Measurements from ENCODE around the gene CTBP2. TPM values are rescaled to one million over a fixed set of nuclear protein-coding genes. Genes with fewer than 3 reads are reported as not detected.

The CTBP2 gene
- total RNA-seq, 4 donors from 2014 or later, result 41.8 to 55.9 (median 47.1) TPM

DNA sequence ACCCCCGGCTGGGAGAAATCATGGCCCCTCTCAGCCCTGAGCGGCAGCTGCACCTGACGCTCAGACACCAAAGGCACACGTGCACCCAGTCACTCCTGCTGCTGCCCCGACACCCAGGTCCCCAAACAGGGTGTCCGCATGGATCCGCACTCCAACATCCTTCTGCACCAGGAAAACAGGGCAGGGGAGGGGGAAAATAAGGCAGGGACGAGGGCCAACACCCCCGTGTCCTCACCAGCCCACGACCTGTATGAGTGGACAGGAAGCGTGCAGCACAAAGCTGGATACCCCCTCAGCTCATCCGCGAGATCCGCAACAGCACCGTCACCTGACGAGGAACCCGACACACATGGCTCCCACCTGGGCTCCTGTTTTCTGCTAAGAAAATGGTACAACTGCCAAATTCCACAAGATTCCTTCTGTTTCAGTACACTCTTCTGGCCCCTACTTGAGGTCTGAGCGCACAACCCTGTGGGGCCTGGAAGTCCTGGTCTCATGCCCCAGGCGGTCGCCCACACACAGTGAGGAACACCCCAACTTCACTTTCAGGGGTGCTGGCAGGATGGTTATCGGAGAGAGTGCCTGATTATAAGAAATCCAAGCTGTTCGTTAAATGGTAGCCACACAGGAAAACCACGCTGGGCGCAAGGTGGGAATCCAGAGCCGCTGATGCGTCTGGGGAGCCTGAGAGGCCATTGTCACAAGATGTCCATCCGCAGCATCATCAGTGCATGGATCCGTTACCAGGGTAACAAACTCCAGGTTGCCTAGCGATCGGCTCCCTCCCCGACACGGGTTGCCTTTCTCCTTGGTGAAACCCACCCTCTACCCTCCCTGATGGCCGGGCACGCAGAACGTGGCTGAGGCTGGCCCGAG lies 154.8 kb downstream of the CTBP2 start:
- DNase-seq, result no peak
- Histone ChIP-seq H3K9me3 (no peaks in the 10 kb centered on the region), H3K4me3 (no peak overlapping the region), H3K4me1 (peaks cover 0 to 66% (median 33%) of the 10 kb centered on the region in 3 donors), H3K36me3 (peaks cover 0 to 63% (median 14%) of the 10 kb centered on the region in 3 donors), H3K27me3 (no peaks in the 10 kb centered on the region), H3K27ac (no peak overlapping the region)
- intact Hi-C loops (cut with DNase I), result no loop called here
- TF ChIP-seq POLR2A (IDR thresholded peaks at IDR 0.05), result no peak
- TF ChIP-seq, protein P1, sequence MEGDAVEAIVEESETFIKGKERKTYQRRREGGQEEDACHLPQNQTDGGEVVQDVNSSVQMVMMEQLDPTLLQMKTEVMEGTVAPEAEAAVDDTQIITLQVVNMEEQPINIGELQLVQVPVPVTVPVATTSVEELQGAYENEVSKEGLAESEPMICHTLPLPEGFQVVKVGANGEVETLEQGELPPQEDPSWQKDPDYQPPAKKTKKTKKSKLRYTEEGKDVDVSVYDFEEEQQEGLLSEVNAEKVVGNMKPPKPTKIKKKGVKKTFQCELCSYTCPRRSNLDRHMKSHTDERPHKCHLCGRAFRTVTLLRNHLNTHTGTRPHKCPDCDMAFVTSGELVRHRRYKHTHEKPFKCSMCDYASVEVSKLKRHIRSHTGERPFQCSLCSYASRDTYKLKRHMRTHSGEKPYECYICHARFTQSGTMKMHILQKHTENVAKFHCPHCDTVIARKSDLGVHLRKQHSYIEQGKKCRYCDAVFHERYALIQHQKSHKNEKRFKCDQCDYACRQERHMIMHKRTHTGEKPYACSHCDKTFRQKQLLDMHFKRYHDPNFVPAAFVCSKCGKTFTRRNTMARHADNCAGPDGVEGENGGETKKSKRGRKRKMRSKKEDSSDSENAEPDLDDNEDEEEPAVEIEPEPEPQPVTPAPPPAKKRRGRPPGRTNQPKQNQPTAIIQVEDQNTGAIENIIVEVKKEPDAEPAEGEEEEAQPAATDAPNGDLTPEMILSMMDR (IDR thresholded peaks at IDR 0.05), result no peak
- 90 to 96% methylated on average over 11 to 16 of the region's 36 CpGs for WGBS, 2 donors

DNA sequence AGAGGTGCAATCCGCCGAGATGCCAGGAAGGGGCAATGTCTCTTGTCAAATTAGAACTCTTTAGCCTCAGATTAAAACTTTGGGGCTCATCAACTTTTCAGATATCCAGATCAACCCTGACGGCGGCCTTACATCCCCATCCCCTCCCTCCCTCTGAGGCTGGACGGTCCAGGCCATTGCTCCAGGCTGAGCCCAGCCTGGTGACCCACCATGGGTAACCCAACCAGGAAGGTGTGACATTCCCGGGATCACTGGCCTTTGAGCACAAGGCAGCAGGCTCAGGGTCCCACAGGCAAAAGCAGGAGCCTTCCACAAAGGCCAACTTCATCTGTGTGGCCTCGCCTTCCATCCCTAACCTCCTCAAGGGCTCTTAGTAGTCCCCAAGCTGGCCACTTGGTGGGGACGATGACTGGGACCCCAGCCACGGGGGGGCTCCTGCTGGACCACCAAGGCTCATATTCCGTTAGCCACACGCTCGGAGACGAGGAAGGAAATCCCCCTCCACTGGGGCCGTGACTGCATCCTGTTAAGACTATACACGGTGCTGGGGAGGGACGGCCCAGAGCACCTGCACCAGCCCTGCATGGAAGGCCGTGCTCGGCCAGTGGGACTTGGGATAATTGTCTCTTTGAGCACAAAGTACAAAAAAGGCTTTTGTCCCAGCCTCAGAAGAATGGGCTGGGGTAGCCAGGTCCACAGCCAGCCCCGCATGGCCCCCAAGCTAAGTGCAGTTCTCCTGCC lies 155.6 kb downstream of the CTBP2 start:
- Histone ChIP-seq H3K36me3 (peaks cover 0 to 71% (median 18%) of the 10 kb centered on the region in 3 donors), H3K4me1 (peaks cover 0 to 66% (median 35%) of the 10 kb centered on the region in 3 donors), H3K4me3 (no peak overlapping the region), H3K9me3 (no peaks in the 10 kb centered on the region), H3K27ac (no peak overlapping the region), H3K27me3 (no peaks in the 10 kb centered on the region)
- TF ChIP-seq, protein P1 (IDR thresholded peaks at IDR 0.05), result no peak
- TF ChIP-seq POLR2A (IDR thresholded peaks at IDR 0.05), result no peak
- no peak for DNase-seq
- WGBS, 2 donors, result 83 to 86% methylated on average over 2 to 12 of the region's 19 CpGs
- intact Hi-C loops (cut with DNase I), result no loop called here

DNA sequence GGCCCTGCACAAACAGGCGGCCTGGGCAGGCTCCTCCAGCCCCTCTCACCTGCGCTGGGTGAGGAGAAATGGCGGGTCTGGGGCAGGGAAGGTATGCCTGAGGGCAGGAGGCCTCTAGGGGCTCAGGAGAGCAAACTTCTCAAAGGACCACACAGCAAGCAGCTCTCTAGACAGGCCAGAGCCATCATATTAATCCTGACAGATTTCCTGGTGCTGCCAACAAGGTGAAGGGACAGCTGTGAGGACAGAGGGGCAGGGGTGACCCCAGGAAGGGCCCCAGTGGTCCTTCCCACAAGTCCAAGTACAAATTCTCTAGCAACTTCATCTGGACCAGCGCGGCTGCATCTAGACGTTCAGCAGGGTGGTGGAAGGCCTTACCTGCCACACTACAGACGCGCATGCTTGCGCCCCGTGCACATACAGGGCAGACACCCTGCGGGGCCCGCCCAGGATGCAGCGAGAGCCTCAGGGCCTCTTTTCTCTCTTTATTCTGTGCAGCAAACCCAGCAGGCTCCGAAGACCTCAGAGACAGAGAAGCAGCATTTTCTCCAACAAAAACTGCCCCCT lies 156.4 kb downstream of the CTBP2 start:
- intact Hi-C loops (cut with DNase I), result no loop called here
- Histone ChIP-seq H3K27me3 (no peaks in the 10 kb centered on the region), H3K9me3 (no peaks in the 10 kb centered on the region), H3K27ac (no peak overlapping the region), H3K4me1 (peaks cover 0 to 66% (median 36%) of the 10 kb centered on the region in 3 donors), H3K36me3 (peaks cover 0 to 79% (median 20%) of the 10 kb centered on the region in 3 donors), H3K4me3 (no peak overlapping the region)
- WGBS, 2 donors, result 92 to 100% methylated on average over 1 to 11 of the region's 14 CpGs
- DNase-seq, result no peak
- no peak for TF ChIP-seq POLR2A (IDR thresholded peaks at IDR 0.05)
- TF ChIP-seq, protein P1 (IDR thresholded peaks at IDR 0.05), result no peak

DNA sequence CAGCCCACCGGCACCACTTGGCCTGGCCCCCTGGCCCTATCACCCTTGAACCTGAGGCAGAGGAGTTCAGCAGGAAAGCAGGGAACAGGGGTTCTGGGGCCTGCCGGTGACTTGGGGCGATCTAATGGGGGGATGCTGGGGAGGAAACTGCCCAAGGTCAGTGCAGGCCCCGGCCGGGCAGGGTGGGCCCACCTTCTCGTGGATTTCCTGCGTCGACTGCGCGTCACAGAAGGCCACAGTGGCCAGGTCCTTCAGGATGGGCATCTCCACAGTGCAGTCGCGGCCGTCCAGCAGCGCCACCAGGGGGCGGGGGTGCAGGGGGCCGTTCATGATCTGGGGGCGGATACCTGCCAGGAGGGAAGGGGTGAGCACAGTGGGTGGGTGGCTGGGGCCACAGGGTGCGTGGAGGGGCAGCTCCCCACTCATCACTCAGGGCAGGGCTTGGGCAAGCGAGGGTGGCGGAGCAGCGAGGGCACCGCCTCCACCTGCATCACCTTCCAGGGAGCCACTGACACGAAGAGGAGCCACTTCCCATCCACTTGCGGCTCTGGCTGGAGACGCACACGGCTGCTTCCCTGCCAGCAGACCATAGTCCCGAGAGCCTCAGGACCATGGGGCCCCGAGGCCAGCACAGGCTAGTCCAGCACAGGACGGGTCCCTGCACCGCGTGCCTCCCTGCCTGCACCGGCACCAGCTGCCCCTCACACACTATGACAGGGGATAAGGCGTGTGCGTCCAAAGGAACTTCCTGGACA lies 157.0 kb downstream of the CTBP2 start:
- intact Hi-C loops (cut with DNase I), result no loop called here
- Histone ChIP-seq H3K9me3 (no peaks in the 10 kb centered on the region), H3K36me3 (peaks cover under 1 to 85% (median 20%) of the 10 kb centered on the region in 3 donors), H3K4me1 (peaks cover 0 to 65% (median 39%) of the 10 kb centered on the region in 3 donors), H3K27ac (no peak overlapping the region), H3K4me3 (no peak overlapping the region), H3K27me3 (no peaks in the 10 kb centered on the region)
- 100% methylated on average over 1 of the region's 34 CpGs; no CpG with 5 or more reads in 1 of the 2 donors for WGBS, 2 donors
- TF ChIP-seq POLR2A (IDR thresholded peaks at IDR 0.05), result no peak
- TF ChIP-seq, protein P1 (IDR thresholded peaks at IDR 0.05), result no peak
- no peak for DNase-seq
